Panc1 (cell line): ENCODE measurements around the gene KCNA3. TPM values are rescaled to one million over a fixed set of nuclear protein-coding genes. Genes with fewer than 3 reads are reported as not detected.
"Not testable (repeated sequence)": the region's sequence is repeated elsewhere in the genome, so short reads cannot be mapped to it uniquely, and the experiment has no call there.

Source experiments
- ATAC-seq: fragments of 200-7000 bp; cut with Tn5 transposase; 2 replicates; pipeline ENCODE4 v1.9.1; 2020; ENCODE audit warnings: mild to moderate bottlenecking, moderate library complexity
- BruUV-seq: library from RNA; stranded (reverse); fragments of 400-500 nt; replicated peaks from 2 replicates; lab custom pipeline; 2021; lab: Mats Ljungman, UMichigan
- CTCF ChIA-PET: fragments of 300-600 bp; sonication (Branson Sonifier 250); formaldehyde crosslinking; loops from one replicate; lab custom pipeline; 2022; ENCODE audit warnings: antibody characterized with exemption; lab: Charles Lee
- POLR2A ChIA-PET: fragments of 300-600 bp; sonication (Branson Sonifier 250); formaldehyde crosslinking; loops from one replicate; lab custom pipeline; 2022; ENCODE audit warnings: antibody characterized with exemption; lab: Charles Lee
- DNase-seq: peaks from one replicate; pipeline ENCODE4 v3.0.0-alpha.2; 2010; ENCODE audit warnings: low read depth, low spot score
- H3K27ac ChIP-seq: 2 replicates; pipeline ENCODE4 v1.5.1; 2011; ENCODE audit warnings: mild to moderate bottlenecking, low read length, inconsistent platforms
- H3K27me3 ChIP-seq: fragments of 200-500 bp; sonication (Bioruptor generic); 2 replicates; pipeline ENCODE4 v1.6.0; 2014; ENCODE audit warnings: low read length, inconsistent platforms; ENCODE audit not compliant: control insufficient read depth, insufficient read depth
- H3K36me3 ChIP-seq: fragments of 200-500 bp; sonication (Bioruptor generic); 2 replicates; pipeline ENCODE4 v1.5.1; 2014; ENCODE audit warnings: inconsistent platforms, mild to moderate bottlenecking, low read length, moderate library complexity; ENCODE audit not compliant: control insufficient read depth, insufficient read depth
- H3K4me1 ChIP-seq: 2 replicates; pipeline ENCODE4 v1.5.1; 2011; ENCODE audit warnings: inconsistent platforms, mild to moderate bottlenecking, low read length, moderate library complexity; ENCODE audit not compliant: control insufficient read depth, insufficient read depth
- H3K4me3 ChIP-seq, 2 experiments: 2 replicates each; pipeline ENCODE4 v1.5.1; 2011 to 2012; ENCODE audit warnings: low read depth in 2 of 2, low read length in 2 of 2, mild to moderate bottlenecking in 2 of 2, inconsistent platforms in 1 of 2, moderate library complexity in 1 of 2
- H3K9me3 ChIP-seq: fragments of 200-500 bp; sonication (Bioruptor generic); 2 replicates; pipeline ENCODE4 v1.5.1; 2014; ENCODE audit warnings: low read depth, mild to moderate bottlenecking, inconsistent platforms, low read length, moderate library complexity; ENCODE audit not compliant: control insufficient read depth, insufficient read depth
- CTCF ChIP-seq: fragments of 450-650 bp; IDR thresholded peaks from 2 replicates; pipeline ENCODE4 v1.5.1; 2017; ENCODE audit warnings: mild to moderate bottlenecking
- POLR2AphosphoS5 ChIP-seq: IDR thresholded peaks from 2 replicates; pipeline ENCODE4 v1.6.1; 2012; ENCODE audit warnings: mild to moderate bottlenecking, low read depth, low read length, moderate library complexity
- REST ChIP-seq, 2 experiments: IDR thresholded peaks; 2 replicates each; pipeline ENCODE4 v1.6.1; 2011 to 2012; ENCODE audit warnings: low read depth in 2 of 2, control low read depth in 1 of 2, low read length in 1 of 2, mild to moderate bottlenecking in 1 of 2, moderate library complexity in 1 of 2; ENCODE audit not compliant: insufficient read depth in 1 of 2
- SIN3A ChIP-seq: IDR thresholded peaks from 2 replicates; pipeline ENCODE4 v1.6.1; 2012; ENCODE audit warnings: low read depth, mild to moderate bottlenecking, low read length, moderate library complexity, borderline replicate concordance; ENCODE audit not compliant: insufficient read depth
- TCF7L2 ChIP-seq: IDR thresholded peaks from 2 replicates; pipeline ENCODE4 v1.6.1; 2011; ENCODE audit warnings: mild to moderate bottlenecking, low read depth, low read length, inconsistent platforms
- in situ Hi-C: cut with HindIII; loops from 2 replicates; pipeline ENCODE4 v1.10.0; 2016; ENCODE audit warnings: low sequenced_read_pairs, low pct_unique_long_range_greater_than_20kb
- intact Hi-C: fragments of 100-400 bp; cut with micrococcal nuclease; formaldehyde crosslinking; loops from one replicate; pipeline ENCODE4 v1.10.0; 2022; ENCODE audit not compliant: unreplicated experiment
- total RNA-seq: library from RNA; stranded (reverse); gene quantifications from one replicate; pipeline ENCODE4 v1.2.1, GENCODE V29; 2021; ENCODE audit not compliant: unreplicated experiment

The KCNA3 gene
- total RNA-seq, 1 experiment from 2014 or later: not detected

- ChIA-PET CTCF (no interaction called here), POLR2A (interaction anchor here (0.6 kb wide), 1 partner anchor 404 kb away, joined by 3 read pairs; no protein-coding TSS in a partner anchor)
- Histone ChIP-seq H3K4me1 (no peaks in the 10 kb centered on the region), H3K27me3 (peaks cover 3% of the 10 kb centered on the region; the same call in 1 of the 2 replicates), H3K27ac (no peak overlapping the region), H3K36me3 (no peaks in the 10 kb centered on the region), H3K4me3 (no peak overlapping the region), H3K9me3 (no peaks in the 10 kb centered on the region)
- ATAC-seq: no peak
- in situ Hi-C loops (no loop called here), intact Hi-C loops (no loop called here)
- TF ChIP-seq POLR2AphosphoS5: no peak
- BruUV-seq: no TSS peak
- no peak for DNase-seq
These were observed 7.0 kb downstream of the KCNA3 start for GRCh38 chr1:110667776-110668175.

- Histone ChIP-seq H3K27me3 (peaks cover 3% of the 10 kb centered on the region; the same call in 1 of the 2 replicates), H3K9me3 (no peaks in the 10 kb centered on the region), H3K4me3 (no peak overlapping the region), H3K36me3 (no peaks in the 10 kb centered on the region), H3K4me1 (no peaks in the 10 kb centered on the region), H3K27ac (no peak overlapping the region)
- intact Hi-C loops: no loop called here
- no peak for DNase-seq
- ATAC-seq: no peak
- BruUV-seq: no TSS peak
- CTCF ChIA-PET: no interaction called here
- in situ Hi-C loops: no loop called here
- POLR2A ChIA-PET: no interaction called here
- no peak for TF ChIP-seq CTCF
- TF ChIP-seq REST (IDR thresholded peaks at IDR 0.05; ENCODE audit: insufficient read depth in 1 of 2, low read depth in 2 of 2, low read length in 1 of 2): no peak
- TF ChIP-seq TCF7L2: no peak
- no peak for TF ChIP-seq POLR2AphosphoS5
- no peak for TF ChIP-seq SIN3A
These were observed 11.5 kb downstream of the KCNA3 start for GRCh38 chr1:110663241-110663640.

- H3K36me3 ChIP-seq, H3K4me3 ChIP-seq, DNase-seq, H3K4me1 ChIP-seq, intact Hi-C loops, CTCF ChIA-PET, BruUV-seq, in situ Hi-C loops, POLR2A ChIA-PET, H3K9me3 ChIP-seq, ATAC-seq, H3K27ac ChIP-seq, H3K27me3 ChIP-seq: not testable (repeated sequence)
These were observed 15.2 kb downstream of the KCNA3 start for GRCh38 chr1:110659559-110659958.
